ENCODE results near the gene CRY1. TPM values are rescaled to one million over a fixed set of nuclear protein-coding genes. Genes with fewer than 3 reads are reported as not detected.
"Not testable (repeated sequence)": the region's sequence is repeated elsewhere in the genome, so short reads cannot be mapped to it uniquely, and the experiment has no call there.

CRY1 gene
- total RNA-seq, 1 donor from 2014 or later = 16.9 TPM

DNA sequence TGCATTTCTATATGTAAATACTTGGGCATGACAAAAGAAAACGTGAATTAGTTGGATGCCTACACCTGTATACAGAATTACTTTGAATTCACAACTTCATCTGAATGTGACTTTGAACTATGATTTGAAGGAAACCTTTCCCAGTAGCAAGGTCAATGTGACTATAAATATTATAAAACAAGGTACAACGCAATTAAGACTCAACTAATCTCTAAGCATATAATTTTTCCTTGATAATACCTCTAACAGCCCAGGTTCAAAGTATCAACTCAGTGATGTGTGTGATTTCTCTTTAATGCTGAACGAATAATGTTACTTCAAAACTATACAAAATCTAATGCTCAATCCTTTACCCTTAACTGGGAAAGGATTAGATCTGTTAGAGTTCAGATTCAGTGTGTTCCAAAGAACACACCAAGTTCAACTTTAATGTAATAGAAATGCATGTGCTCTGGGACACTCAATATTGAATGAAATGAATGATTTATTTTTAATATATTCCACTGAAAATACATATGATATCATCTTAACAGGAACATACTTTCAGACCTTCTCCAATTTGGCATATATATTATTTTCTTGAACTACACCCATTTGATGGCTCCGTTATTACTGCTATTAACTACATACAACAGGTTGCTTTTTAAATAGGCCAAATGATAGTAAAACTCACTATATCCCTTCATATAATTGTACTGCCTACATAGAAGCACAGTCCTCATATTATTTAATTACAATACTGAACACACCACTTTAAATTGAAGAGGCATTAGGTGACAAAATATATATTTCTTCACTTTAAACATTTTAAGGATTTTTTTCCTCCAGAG is 66.3 kb downstream of the CRY1 start:
- Histone ChIP-seq H3K9me3 (no peaks in the 10 kb centered on the region), H3K4me3 (no peak overlapping the region), H3K27ac (peak overlapping the region; percentile 74), H3K27me3 (no peaks in the 10 kb centered on the region), H3K36me3 (no peaks in the 10 kb centered on the region), H3K4me1 (peaks cover 16% of the 10 kb centered on the region)
- DNase-seq = no peak
- TF ChIP-seq, protein P1, sequence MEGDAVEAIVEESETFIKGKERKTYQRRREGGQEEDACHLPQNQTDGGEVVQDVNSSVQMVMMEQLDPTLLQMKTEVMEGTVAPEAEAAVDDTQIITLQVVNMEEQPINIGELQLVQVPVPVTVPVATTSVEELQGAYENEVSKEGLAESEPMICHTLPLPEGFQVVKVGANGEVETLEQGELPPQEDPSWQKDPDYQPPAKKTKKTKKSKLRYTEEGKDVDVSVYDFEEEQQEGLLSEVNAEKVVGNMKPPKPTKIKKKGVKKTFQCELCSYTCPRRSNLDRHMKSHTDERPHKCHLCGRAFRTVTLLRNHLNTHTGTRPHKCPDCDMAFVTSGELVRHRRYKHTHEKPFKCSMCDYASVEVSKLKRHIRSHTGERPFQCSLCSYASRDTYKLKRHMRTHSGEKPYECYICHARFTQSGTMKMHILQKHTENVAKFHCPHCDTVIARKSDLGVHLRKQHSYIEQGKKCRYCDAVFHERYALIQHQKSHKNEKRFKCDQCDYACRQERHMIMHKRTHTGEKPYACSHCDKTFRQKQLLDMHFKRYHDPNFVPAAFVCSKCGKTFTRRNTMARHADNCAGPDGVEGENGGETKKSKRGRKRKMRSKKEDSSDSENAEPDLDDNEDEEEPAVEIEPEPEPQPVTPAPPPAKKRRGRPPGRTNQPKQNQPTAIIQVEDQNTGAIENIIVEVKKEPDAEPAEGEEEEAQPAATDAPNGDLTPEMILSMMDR (IDR thresholded peaks at IDR 0.05) = no peak
- no peak for ATAC-seq
- intact Hi-C loops (cut with DNase I) = no loop called here

- H3K36me3 ChIP-seq; DNase-seq; intact Hi-C loops (cut with DNase I); ATAC-seq; H3K4me3 ChIP-seq; H3K27me3 ChIP-seq; H3K9me3 ChIP-seq: not testable (repeated sequence)
- Histone ChIP-seq H3K4me1 (peaks cover 16% of the 10 kb centered on the region), H3K27ac (peak overlapping the region; percentile 74)
Observed at GRCh38 chr12:107026356-107026755, 67.0 kb downstream of the CRY1 start.

GRCh38 chr12:107025671-107026070 is 67.7 kb downstream of the CRY1 start:
- no peak overlapping the region for H3K4me3 ChIP-seq
- intact Hi-C loops (cut with DNase I) = no loop called here
- no peaks in the 10 kb centered on the region for H3K36me3 ChIP-seq
- TF ChIP-seq, protein P1 (IDR thresholded peaks at IDR 0.05) = no peak
- H3K27ac ChIP-seq = no peak overlapping the region
- peaks cover 16% of the 10 kb centered on the region for H3K4me1 ChIP-seq
- H3K27me3 ChIP-seq = no peaks in the 10 kb centered on the region
- no peak for DNase-seq
- ATAC-seq = no peak
- no peaks in the 10 kb centered on the region for H3K9me3 ChIP-seq

DNA sequence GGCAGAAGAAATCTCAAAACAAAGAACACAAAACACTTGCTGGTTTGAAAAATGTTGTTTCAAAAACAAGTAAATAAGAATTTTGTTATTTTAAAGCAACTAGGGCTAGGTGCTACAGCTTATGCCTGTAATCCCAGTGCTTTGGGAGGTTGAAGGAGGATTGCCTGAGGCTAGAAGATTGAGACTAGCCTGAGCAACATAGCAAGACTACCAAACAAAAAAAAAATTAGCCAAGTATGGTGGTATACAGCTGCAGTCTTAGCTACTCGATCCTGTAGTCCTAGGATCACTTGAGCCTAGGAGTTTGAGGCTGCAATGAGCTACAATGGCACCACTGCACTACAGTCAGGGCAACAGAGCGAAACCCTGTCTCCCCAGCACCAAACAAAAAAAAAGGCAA is 73.8 kb downstream of the CRY1 start:
- Histone ChIP-seq H3K4me1 (no peaks in the 10 kb centered on the region), H3K4me3 (no peak overlapping the region), H3K27ac (no peak overlapping the region), H3K36me3 (no peaks in the 10 kb centered on the region), H3K9me3 (no peaks in the 10 kb centered on the region), H3K27me3 (no peaks in the 10 kb centered on the region)
- intact Hi-C loops (cut with DNase I) = no loop called here
- TF ChIP-seq, protein P1 (IDR thresholded peaks at IDR 0.05) = no peak
- no peak for DNase-seq
- no peak for ATAC-seq

DNA sequence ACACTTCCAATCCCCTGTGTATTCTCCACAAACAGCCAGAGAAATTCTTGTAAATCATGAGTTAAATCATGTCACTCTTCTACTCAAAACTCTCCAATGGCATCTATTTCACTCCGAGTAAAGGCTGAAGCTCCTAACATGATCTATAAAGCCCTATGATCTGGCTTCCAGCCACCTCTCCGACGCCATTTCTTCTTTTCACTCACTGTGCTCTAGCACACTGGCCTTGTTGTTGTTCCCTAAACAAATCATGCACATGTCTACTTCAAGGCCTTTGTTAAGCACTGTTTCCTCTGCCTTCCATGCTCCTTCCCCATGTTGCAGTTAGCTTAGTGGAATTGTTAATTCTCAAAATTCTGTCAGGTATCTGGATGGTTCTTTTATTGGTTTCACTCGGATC is 76.3 kb downstream of the CRY1 start:
- Histone ChIP-seq H3K9me3 (no peaks in the 10 kb centered on the region), H3K27ac (no peak overlapping the region), H3K4me3 (no peak overlapping the region), H3K27me3 (no peaks in the 10 kb centered on the region), H3K4me1 (no peaks in the 10 kb centered on the region), H3K36me3 (no peaks in the 10 kb centered on the region)
- DNase-seq = no peak
- TF ChIP-seq, protein P1 (IDR thresholded peaks at IDR 0.05) = no peak
- intact Hi-C loops (cut with DNase I) = no loop called here
- no peak for ATAC-seq

GRCh38 chr12:107014055-107014454 is 79.3 kb downstream of the CRY1 start:
- ATAC-seq = peak; percentile 76
- no peak overlapping the region for H3K27ac ChIP-seq
- no peaks in the 10 kb centered on the region for H3K27me3 ChIP-seq
- no peaks in the 10 kb centered on the region for H3K4me1 ChIP-seq
- DNase-seq = no peak
- intact Hi-C loops (cut with DNase I) = no loop called here
- no peaks in the 10 kb centered on the region for H3K9me3 ChIP-seq
- TF ChIP-seq, protein P1 (IDR thresholded peaks at IDR 0.05) = peak; percentile 17
- H3K4me3 ChIP-seq = no peak overlapping the region
- no peaks in the 10 kb centered on the region for H3K36me3 ChIP-seq
